CD4-positive, alpha-beta T cell treated with Interleukin-6 for 4 hours (primary cell): Measurements from ENCODE around the gene MYL12A.
"Not testable (repeated sequence)": the region's sequence is repeated elsewhere in the genome, so short reads cannot be mapped to it uniquely, and the experiment has no call there.

ENCODE experiments used
- DNase-seq: peaks from one replicate; pipeline ENCODE4 v3.0.0-alpha.2; 2020; ENCODE audit warnings: mixed read lengths

The MYL12A gene

DNA sequence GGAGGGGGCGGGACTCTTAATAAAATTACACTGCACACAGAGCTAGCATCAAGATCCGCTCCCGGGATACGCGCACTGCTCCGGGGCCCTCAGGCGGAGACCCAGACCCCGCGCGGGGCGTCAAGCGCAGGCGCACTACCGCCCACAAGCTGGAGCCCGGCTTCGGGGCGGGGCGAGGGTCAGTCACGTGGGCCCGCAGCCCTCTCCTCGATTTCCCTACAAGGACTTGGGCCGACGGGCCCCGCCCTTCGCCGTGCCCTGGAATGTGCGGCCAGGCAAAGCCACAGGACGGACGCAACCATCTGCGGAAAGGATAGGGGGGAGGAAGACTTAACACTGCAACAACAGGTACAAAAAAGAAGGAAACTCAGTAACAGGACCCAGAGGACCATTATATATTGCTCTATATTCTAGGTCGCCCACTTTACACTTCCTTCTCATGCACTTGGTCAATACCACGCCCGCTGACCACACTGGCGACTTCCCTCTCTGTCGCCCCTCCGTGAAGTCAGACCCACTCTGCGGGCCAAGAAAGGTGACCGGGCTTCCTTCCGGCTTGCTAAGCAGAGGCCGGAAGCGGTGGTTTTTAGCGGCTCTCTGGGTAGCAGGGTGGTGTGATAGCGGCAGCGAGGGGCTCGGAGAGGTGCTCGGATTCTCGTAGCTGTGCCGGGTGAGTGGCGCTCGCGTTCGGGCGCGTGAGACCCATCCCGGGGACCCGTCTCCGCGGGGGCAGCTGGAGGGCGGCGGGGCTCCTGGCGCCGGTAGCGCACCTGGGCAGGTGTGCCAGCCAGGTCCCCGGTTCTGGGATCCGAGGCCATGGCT lies at the start of gene MYL12A:
TSS of gene MYL12A (plus strand) at position 562 of the 822 bp plus-strand sequence. CDS start 5,447 bp downstream, outside the sequence.
- peak; percentile 95 for DNase-seq

DNA sequence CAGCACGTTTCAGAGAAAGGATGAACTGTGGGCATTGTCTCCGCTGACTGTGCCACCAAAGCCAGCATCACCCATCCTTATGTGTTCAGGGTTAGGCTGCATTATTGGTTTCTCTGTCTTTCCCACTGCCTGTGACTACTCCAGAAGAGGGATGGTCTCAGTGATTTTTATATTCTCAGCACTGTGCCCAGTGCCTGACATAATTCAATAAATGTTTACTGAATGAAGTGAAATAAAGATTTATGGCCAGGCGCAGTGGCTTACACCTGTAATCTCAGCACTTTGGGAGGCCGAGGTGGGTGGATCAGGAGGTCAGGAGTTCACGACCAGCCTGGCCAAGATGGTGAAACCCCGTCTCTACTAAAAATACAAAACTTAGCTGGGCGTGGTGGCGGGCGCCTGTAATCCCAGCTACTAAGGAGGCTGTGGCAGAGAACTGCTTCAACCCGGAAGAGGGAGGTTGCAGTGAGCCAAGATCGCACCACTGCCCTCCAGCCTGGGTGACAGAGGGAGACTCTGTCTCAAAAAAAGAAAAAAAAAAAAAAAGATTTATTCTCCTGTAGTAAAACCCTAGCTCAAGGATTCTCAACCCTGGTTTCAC lies 49.2 kb upstream of the MYL12A start:
- not testable (repeated sequence) for DNase-seq

DNA sequence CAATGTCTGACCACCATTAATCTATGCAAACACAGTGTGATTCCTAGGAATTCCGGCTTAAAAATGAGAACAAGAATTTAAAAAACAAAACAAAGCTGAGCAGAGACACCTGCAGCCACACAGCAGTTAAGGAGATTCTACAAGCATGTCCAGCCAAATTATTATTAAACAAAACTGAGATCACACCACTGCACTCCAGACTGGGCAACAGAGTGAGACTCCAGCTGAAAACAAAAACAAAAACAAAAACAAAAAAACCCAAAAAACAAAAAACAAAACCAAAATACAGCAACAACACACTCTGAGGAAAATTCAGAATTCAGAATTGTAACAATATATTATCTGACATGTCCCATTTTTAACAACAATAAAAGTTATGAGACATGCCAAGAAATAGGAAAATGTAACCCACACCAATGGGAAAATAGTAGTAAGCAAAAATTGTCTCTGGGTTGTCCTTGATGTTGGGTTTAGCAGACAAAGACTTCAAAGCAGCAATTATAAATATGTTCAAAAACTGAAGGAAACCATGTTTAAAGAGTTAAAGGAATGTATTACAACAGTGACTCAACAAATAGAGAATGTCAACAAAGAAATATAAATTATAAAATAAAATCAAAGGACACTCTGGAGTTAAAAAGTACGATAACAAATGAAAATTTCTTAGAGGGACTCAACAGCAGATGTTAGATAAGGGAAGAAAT lies 47.5 kb upstream of the MYL12A start:
- no peak for DNase-seq

DNA sequence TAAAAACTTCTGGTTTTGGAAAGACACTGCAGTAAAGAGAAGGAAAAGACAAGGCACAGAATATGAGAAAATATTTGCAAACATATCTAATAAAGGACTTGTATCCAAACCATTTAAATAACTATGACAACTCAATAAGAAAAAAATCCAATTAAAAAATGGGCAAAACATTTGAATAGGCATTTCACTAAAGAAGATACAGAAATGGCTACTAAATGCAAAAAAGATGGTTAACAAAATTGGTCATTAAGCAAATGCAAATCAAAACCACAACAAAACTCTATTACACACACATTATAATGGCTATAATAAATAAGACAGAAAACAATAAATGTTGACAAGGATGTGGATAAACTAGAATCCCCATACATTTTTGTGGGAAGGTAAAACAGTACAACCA lies 42.4 kb upstream of the MYL12A start:
- DNase-seq = no peak

DNA sequence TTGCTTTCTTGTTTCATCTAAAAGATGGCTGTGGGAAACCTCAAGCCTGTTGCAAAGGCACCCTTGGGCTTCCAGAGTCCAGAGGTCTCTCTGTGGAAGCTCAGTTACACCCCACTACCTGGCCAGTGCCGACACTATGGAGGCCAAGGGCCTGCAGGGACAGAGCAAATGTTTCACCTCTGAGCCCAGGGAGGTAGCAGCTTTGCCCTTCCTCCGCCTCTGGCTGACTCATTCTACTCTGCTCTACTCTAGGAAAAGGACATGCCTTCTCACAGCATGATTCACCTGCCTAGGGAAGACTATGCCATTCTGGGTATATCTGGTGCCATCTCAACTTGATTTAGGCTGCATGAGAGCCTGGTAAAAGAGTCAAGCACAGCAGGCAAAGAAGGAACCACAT lies 40.0 kb upstream of the MYL12A start:
- no peak for DNase-seq

DNA sequence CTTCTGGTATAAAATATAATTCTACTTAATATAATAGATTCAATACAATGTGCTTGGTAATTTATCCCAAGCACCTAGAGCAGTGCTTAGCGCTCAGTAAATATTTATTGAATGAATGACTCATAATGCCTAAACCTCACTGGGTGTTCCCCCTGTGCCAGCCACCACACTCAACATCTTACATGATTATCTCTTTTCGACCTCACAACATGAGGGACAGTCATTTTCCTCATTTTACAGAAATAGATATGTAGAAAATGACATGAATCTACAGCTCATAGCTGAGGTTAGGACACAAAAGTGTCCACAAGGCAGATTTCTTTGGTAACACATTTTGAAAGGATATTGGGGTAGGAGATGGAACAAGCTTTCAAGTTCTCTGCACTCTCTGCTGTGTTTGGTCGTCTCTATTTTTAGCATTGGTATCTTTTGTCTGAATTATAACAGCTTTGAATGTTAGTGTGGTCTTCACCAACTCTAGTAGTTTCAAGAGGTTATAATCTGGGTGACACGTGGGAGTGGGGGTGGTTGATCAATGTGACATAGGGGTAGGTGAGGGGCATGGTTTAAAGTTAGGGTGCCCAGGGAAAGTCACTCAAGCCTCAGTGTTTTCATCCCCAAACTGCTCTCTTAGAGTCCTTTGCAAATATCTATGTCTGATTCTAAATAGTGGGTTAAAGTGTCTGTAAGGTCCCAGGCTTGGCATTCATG lies 37.6 kb upstream of the MYL12A start:
- no peak for DNase-seq

DNA sequence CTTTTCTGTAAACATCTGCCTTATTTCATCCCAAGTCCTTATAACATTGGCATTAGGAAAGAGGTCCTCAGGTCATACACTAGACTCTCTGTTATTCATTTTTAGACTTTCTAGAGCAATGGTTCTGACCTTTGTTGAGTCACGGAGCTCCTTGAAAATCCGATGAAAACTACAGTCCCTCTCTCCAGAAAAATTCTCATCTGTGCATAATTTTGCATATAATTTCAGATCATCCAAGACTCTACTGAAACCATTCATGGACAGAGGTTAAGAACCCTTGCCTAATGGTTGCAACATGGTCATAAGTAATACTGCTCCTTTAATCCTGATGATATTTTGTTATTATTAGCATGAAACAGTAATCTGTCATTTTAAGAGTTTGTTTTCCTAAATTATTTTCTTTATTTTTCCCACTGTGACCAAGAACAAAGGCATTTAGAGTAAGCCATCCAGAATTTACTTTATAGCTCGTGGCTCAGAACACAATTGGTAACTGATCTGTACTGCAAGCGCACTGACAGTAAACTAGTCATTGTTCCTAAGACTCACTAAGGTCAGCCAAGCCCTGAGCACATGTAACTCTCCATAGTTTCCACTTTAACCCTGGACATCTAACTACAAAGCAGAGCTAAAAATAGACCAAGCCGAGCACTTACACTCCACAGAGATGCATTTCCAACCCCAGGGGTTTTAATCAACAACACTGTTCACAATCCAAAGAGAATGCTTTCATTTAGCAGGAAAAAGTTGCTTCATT lies 36.2 kb upstream of the MYL12A start:
- DNase-seq = no peak

DNA sequence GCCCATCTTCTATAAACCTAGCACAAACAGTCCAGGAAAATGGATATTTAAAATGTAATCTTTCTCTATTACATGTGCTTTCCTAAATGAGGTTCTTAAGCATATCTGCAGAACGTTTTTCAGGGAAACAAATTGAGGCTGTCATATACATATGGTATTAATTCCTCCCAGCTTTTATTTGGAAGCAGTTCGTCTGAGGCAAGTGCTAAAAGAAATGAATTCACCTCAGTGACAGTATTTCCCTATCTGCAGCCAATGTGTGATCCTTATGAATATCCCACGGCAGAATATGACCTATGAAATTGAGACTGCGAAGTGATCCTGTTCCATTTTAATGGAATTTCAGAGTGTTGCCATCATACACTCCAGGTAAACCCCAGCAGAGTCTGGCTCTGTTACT lies 34.9 kb upstream of the MYL12A start:
- no peak for DNase-seq

DNA sequence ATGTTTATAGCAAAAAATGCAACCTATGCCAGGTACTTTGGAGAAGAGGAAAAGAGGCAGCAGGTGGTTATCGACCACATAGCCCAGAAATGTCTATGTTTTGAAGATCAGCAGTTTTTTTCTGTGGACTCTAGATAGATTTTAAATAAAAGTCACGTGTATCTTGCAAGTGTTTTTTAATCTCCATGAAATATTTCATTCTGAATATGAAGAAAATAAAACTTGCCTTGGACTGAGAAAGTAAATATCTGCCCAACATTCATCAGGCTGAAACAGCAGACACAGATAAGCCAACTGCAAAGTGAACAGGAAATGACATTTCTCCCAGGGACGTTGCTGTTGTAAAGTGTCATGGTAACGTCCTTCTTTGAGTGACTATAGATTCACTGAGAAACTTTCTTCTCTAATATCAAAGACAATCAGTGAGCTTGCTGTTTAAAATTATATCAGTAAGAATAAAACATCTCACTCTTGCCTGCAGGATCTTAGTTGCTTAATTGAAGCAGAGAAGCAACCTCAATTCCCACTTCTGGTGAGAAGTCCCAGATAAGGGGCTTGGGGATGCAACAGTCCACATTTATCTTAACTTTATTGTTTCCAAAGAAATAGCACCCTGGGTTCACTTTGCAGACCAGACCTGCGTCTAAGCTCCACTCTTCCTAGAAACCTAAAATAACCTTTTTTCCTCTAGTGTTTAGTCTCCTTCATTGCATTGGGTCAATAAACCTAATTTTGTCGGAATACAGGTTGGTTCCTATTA lies 34.1 kb upstream of the MYL12A start:
- DNase-seq = peak; percentile 10

DNA sequence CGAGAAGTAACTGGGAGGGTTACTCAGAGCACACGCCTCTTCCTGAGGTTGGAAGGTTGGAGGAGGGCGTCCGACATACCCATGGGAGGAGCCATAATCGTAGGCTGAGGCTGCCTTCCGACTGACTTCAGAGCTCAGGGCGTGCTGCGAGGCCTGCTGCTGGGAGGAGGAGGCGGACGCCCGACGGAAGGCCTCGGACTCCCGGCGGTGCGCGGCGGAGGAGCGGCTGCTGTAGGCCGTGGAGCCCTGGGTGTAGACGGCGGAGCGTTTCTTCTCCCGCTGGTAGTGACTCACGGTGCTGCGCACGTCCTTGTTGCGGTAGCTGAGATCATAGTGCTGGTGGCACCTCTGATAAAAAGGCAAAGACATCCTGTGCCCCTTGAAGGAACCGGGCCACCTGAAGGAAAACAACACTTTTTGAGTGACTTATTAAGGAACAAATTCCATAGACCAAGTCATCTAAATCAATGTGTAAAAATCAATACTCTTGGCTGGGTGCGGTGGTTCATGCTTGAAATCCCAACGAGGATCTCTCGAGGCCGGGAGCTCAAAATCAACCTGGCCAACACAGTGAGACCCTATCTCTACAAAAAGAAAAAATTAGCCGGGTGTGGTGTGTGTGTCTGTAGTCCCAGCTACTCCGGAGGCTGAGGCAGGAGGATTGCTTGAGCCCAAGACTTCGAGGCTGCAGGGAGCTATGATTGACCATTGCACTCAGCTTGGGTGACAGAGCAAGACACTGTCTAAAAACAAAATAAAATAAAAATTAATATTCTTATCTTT lies 32.6 kb upstream of the MYL12A start:
- no peak for DNase-seq

DNA sequence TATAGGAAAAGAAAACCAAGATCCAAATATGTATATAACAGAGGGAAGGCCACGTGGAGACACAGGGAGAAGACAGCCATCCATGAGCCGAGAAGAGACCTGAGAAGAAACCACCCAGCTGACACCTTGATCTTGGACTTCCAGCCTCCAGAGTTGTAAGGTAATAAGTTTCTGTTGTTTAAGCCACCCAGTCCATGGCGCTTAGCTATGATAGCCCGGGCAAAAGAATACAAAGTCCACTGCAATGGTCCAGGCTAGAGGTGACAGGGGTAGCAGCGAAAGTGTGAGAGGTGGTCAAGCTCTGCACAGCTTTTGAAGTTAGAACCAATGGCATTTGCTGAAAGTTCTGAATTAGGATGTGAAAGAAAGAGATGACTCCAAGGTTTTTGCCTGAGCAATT lies 30.6 kb upstream of the MYL12A start:
- DNase-seq = no peak

DNA sequence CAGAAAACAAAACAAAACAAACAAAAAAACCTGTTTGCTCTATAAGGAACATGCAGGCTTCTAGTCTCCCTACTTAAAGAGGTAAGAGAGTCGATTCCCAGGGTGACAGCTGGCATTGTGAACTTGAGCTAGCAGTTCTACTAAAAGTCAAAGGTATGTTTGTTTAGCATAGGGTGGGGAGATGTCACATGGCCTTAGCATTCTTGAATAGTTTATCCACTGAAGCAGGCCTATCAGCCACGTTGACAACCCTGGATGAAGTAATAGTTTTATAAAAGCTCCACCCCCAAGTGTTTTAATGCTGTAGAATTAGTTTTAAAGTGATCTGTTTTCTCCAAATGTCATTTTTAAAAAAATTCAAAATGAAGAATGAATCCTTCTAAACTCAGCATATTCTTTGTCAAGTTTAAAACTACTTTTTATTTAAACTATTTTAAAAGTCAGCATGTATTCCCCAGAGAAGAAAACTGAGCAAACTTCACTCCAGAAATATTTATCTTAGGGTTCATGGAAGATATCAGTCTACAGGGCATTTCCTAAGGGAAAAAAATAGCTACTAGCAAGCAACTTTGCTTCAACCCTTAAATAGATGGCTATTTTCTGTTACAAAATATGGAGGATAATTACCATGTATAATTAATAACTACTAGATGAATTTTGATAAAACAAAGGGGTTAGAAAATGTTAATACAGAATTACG lies 29.5 kb upstream of the MYL12A start:
- no peak for DNase-seq

DNA sequence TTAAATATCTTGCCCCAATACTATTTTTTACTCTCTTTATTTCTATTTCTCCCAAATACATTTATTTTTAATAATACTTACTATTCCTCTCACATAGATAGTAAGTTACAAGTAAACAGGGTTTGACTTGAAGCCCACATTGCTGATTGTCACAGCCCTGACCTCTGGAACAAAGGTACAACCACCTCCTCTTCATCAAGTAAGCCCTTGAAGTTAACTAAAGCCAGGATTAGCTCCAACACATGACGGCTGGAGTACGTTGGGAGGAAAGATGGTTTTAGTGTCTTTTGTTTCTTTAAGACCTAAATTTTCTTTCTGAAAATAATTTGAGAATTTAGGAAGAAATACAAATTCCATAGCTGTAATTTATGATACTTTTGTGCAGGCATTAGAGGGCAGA lies 28.8 kb upstream of the MYL12A start:
- DNase-seq = no peak

DNA sequence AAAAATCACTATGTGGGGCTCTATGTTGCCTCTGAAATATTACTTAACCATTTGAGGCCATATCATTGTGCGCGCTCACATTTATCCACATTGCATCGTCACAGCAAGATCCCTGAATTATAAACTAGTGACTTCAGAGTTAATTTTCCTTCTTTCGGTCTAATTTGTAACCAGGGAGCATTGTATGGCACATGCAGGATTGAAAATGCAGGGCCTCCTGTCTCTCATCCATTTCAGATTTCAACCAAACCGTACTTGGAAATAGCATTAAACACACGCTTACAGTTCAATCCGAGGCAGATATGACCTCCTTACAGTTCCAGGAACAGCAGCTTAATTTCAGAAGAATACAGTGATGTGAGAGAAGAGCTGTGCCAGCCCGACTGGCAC lies 28.4 kb upstream of the MYL12A start:
- no peak for DNase-seq

DNA sequence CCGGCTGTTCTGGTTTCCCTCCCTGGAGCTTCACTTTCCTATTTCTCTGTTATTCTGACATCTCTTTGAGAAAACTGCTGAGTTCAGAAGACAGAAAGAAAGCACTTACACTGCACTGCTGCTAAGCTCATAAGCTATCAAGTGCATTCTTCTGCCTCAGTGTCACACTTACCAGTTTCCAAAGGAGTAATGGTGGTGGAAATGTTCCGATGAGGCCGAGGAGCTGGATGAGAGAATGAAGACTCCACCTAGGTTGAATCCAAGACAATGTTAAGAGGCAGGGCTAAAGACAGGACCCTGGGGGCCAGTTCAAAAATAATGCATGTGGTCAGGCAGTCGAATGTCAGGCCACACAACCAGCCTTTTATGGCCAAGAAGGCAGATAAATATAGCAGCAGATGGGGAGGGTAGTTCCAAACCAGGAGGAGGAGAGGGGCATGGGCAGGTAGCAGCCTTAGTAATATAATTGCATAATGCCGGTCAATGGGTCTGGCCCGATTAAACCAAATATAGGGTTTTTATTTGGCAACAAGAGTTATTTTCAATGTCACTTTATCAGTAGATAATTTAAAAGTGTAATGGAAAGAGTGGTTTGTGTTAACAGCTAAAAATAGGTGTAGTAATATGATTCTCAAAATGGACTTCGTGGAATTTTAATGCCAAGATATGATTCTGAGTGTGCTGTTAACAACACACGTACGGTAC lies 27.8 kb upstream of the MYL12A start, which contains the start of gene MYOM1:
TSS of gene MYOM1 (minus strand) at position 338 of the 705 bp plus-strand sequence. CDS start 4,745 bp downstream, outside the sequence.
- no peak for DNase-seq

DNA sequence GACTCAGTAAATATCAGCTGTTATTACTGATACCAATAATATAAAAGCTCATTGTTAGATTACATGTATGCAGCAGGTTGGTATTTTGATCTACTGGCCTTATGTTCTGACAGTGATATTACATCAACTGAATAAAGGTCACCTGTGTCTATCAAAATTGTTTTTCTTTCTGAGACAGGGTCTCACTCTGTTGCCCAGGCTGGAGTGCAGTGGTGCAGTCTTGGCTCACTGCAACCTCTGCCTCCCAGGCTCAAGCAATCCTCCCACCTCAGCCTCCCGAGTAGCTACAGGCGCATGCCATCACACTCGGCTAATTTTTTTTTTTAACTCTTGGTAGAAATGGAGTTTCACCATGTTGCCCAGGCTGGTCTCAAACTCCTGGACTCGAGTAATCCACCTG lies 26.7 kb upstream of the MYL12A start:
- not testable (repeated sequence) for DNase-seq

DNA sequence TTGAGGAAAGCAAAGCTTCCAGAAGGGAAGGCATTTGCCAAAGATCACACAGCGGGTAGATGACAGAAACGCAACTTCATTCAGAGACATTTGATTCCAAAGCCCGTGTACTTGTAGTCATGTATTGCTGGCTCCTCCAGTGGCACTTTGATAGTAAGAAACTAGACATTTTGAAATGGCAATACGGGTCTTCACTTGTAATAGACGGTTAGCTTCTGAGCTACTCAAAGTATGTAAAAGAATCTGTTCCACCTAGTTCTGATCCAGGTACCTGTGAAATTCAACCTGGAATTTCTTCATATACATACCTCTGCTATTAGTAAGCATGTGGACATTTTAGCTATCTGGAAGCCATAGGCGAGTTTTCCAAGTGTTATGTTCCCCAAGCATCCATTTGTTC lies 26.1 kb upstream of the MYL12A start:
- no peak for DNase-seq

DNA sequence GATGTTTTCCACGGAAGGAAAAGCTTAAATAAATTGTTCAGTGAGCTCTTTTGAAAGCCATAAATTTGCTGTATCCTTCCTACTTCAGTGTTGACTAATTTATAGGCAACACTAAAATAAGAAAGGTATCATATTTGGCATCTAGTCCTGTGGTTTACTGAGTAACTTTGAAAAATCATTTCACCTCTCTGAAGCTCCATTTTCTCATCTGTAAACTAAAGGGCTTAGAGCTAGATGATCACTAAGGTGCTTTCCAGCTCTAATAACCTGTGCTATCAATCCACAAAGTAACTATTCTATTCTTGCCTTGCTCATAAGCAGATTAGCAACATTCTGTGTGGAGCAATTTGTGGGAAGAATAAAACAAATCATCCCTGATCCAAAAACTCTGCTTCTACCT lies 24.2 kb upstream of the MYL12A start:
- no peak for DNase-seq

DNA sequence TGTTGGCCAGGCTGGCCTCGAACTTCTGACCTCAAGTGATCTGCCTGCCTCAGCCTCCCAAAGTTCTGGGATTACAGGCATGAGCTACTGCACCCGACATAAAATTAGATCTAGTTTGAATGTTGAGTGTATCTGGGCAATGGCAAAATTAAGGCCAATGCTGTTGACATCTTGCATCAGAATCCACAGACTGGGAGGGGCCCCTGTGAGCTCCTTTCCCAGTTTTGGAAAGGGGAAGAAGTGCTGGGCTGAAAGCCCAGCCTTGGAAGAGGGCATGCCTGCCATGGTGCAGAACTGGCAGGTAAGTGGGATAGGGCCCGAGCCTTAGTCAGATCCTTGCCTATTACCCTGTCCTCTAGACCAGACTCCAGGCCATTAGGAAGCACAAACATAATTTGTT lies 23.4 kb upstream of the MYL12A start:
- DNase-seq = no peak
